Epithelial cell of umbilical artery (primary cell): Measurements from ENCODE around the gene ANKRD53. TPM values are rescaled to one million over a fixed set of nuclear protein-coding genes. Genes with fewer than 3 reads are reported as not detected.

Experiments
- total RNA-seq: library from RNA; depleted of rRNA; stranded (reverse); fragments of >200 nt; gene quantifications from 2 replicates; pipeline ENCODE4 v1.2.3, GENCODE V29; 2014

The ANKRD53 gene
- 0.15 and 0.32 TPM in 2 replicates for total RNA-seq

GRCh38 chr2:70978341-70979179 is at the start of gene ANKRD53:
ANKRD53 (plus strand) TSS chr2:70978630; CDS start chr2:70978646, 16 bp downstream.

GRCh38 chr2:70935468-70936164 is 42.8 kb upstream of the ANKRD53 start, which contains the start of gene ATP6V1B1:
ATP6V1B1 (plus strand) TSS chr2:70935900; CDS start chr2:70935955, 55 bp downstream.

GRCh38 chr2:70994699-70995425 is 16.4 kb downstream of the ANKRD53 start, which contains the start of gene TEX261:
TEX261 (minus strand) TSS chr2:70994873; CDS start chr2:70994757, 116 bp downstream.

Other genes starting within 250 kb of the ANKRD53 start
- gene ADD2, start 210.4 kb upstream of the ANKRD53 start, total RNA-seq: 1.8 and 2.9 TPM in 2 replicates
- gene FIGLA, start 188.0 kb upstream of the ANKRD53 start, total RNA-seq: 0.76 TPM in 1 of 2 replicates, not detected in the other
- 0.15 TPM in 1 of 2 replicates, not detected in the other for gene CLEC4F, start 158.0 kb upstream of the ANKRD53 start, total RNA-seq
- gene CD207, start 142.8 kb upstream of the ANKRD53 start, total RNA-seq: under 0.01 and 0.30 TPM in 2 replicates
- 2.9 and 4.7 TPM in 2 replicates for gene VAX2, start 78.1 kb upstream of the ANKRD53 start, total RNA-seq
- 0.15 and 0.65 TPM in 2 replicates for gene ATP6V1B1, start 42.7 kb upstream of the ANKRD53 start, total RNA-seq
- gene TEX261, start 16.2 kb downstream of the ANKRD53 start, total RNA-seq: 19.9 and 20.8 TPM in 2 replicates
- gene NAGK, start 90.0 kb downstream of the ANKRD53 start, total RNA-seq: 46.8 and 71.3 TPM in 2 replicates
- 9.4 and 9.6 TPM in 2 replicates for gene MCEE, start 151.6 kb downstream of the ANKRD53 start, total RNA-seq
- 28.6 and 34.2 TPM in 2 replicates for gene MPHOSPH10, start 152.0 kb downstream of the ANKRD53 start, total RNA-seq
- gene PAIP2B, start 248.5 kb downstream of the ANKRD53 start, total RNA-seq: 0.32 and 0.91 TPM in 2 replicates